GM18520 (cell line): ENCODE data around the gene PTBP3.
"Not testable (repeated sequence)": the region's sequence is repeated elsewhere in the genome, so short reads cannot be mapped to it uniquely, and the experiment has no call there.

Experiments used
- ATAC-seq: cut with Tn5 transposase; IDR thresholded peaks from one replicate; pipeline ENCODE4 v1.9.1; 2021; ENCODE audit not compliant: unreplicated experiment

PTBP3 gene, protein sequence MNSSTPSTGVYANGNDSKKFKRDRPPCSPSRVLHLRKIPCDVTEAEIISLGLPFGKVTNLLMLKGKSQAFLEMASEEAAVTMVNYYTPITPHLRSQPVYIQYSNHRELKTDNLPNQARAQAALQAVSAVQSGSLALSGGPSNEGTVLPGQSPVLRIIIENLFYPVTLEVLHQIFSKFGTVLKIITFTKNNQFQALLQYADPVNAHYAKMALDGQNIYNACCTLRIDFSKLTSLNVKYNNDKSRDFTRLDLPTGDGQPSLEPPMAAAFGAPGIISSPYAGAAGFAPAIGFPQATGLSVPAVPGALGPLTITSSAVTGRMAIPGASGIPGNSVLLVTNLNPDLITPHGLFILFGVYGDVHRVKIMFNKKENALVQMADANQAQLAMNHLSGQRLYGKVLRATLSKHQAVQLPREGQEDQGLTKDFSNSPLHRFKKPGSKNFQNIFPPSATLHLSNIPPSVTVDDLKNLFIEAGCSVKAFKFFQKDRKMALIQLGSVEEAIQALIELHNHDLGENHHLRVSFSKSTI

DNA sequence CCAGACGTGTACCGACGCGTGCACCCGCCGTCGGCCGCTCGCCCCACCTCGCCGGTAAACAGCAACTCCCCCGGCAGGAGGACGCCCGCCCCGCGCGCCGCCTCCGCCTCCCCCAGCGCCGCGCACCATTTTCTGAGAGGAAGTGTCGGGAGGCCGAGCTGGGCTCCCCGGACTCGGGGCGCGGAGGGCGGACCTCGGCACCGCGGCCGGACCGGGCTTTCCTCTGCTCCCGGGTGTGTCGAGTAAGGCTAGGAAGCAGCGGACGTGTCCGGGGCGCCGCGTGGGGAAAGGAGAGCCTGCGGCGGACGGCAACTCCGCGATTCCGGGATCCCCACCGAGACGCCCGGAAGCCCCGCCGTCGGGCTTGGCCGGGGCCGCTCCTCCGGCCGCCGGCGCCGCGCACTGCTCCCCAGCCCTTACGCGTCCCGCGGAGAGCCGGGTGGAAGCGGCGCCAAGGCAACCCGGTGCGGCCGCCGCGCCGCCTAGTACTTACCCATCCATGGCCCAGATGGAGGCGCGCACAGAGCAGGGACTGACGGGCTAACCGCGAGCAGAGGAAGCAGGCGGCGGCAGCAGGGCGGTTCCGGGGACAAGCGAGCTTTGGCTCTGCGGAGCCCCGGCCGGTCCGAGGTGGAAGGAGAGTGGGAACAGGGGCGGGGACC is at the start of gene PTBP3:
TSS of gene PTBP3 (minus strand) at position 643 of the 662 bp plus-strand sequence. CDS start 35,754 bp downstream, outside the sequence.
- ATAC-seq = peak; percentile 38

DNA sequence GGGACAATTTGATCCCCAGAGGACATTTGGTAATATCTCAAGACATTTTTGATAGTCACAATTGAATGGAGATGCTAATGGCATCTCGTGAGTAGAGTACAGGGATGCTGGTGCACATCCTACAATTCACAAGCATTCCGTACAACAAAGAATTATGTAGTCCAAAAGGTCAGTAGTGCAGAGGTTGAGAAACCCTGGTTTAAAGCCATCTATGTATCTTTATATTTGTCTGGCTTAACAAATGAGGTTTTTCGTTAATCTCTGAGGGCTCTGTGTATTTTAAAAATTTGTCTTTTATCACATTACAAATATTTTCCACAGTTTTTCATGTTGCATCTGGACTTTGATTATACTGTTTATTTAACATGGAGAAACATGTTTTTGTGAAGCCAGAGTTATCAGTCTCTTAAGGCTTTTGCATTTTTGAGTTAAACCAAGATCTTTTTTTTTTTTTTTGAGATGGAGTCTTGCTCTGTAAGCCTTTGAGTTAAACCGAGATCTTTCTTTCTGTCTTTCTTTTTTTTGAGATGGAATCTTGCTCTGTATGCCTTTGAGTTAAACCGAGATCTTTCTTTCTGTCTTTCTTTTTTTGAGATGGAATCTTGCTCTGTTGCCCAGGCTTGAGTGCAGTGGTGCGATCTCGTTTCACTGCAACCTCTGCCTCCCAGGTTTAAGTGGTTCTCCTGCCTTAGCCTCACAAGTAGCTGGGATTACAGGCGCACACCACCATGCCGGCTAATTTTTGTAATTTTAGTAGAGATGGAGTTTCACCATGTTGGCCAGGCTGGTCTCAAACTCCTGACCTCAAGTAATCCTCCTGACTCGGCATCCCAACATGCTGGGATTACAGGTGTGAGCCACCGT is 49.3 kb upstream of the PTBP3 start:
- ATAC-seq = no peak

DNA sequence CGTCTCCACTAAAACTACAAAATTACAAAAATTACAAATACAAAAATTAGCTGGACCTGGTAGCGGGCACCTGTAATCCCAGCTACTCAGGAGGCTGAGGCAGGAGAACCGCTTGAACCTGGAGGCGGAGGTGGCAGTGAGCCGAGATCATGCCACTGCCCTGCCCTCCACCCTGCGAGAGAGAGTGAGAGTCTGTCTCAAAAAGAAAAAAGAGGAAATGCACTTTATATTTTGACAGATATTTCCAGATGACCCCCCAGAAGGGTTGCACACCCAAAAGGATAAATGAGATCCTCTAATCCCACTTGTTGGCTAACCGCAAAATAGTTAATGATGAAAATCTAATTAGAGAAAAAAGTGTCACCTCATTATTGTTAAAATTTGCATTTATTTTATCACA is 48.6 kb upstream of the PTBP3 start:
- no peak for ATAC-seq

DNA sequence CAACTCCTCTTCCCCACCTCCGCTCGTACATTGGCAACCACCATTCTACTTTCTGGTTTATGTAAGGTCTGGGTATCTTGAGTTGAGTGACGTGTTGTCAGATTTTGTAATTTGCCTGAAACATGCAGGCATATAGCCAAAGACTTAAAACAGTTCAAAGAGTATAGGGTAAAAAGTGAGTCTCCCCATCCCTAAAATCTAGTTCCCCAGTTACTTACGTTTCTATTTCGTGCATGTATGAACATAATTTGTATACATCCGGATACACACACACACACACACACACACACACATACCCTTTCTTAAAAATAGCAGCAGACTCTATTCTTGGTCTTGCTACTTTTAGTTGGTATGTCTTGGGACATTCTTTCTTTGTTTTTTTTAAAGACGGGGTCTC is 47.4 kb upstream of the PTBP3 start:
- no peak for ATAC-seq

DNA sequence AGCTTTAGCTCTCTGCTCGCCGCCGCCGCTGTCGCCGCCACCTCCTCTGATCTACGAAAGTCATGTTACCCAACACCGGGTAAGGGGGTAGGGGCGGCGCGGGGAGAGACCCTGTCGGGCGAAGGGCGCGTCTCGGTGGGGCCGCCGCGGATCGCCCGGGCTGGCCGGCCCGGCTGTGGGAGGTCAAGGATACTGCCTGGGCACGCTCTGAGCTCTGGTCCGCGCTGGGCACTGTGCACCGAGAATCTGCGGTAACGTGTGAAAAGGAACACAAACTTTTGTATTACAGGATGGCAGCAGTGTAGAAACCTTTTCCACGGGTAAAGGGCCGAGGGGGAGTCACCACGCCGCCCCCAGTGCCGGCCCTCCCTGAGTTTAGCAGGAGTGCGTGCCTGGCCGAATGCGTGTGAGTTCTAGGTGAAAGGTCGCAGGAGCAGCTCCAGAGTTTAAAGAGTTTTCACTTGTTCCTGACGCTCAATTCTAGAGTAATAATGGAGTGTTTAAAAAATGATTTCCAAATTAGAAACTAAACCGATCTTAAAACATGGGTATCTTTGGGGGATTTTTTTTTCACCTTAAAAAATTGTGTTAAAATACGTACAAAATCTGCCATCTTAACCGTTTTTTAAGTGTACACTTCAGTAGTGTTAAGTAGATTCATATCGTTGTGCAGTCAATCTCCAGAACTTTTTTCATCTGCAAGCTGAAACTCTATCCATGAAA is 46.8 kb upstream of the PTBP3 start, which contains the start of gene HSDL2:
TSS of gene HSDL2 (plus strand) at position 7 of the 723 bp plus-strand sequence. CDS start at position 63, 56 bp downstream.
- peak; percentile 2 for ATAC-seq

DNA sequence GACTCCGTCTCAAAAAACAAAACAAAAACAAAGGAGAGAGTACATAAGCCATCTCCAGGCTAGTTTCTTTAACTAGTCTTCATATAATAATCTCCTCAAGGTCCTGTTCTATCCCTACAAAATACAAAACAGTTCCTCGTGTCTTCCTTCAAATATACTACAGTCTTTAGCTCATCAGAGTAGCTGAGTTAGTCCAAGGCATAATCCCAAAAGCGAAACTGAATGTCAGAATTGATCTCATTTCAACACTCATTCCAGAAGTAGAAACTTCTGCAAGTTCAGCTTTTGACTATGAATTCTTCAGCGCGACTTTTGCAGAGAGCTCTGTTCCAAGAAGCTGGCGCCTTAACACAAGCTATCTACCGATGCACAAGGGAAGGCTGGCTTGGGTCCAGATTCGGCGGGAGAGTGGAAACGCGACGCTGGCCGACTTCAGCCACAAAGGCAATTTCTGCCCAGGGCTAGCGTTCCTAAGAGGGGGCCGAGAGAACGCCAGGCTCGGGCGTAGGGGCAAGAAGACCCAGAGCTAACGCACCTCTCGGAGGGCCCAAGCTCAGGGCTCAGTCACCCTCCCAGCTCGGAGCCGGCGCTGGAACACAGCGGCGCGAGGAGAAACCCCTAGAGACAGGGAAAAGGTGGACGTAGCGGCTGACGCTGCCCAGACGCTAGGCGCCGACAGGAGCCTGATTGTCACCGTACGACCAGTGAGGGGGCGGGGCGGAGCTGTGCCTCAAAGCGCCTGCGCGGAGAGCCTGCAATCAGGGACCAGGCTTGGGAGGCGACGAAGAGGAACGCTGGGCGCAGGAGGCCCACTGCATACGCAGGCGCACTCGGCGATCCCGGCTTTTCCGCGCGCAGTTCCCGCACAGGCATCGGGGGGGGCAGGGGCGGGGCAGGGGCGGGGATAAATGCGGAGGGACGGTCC is 46.0 kb upstream of the PTBP3 start:
- peak; percentile 74 for ATAC-seq

DNA sequence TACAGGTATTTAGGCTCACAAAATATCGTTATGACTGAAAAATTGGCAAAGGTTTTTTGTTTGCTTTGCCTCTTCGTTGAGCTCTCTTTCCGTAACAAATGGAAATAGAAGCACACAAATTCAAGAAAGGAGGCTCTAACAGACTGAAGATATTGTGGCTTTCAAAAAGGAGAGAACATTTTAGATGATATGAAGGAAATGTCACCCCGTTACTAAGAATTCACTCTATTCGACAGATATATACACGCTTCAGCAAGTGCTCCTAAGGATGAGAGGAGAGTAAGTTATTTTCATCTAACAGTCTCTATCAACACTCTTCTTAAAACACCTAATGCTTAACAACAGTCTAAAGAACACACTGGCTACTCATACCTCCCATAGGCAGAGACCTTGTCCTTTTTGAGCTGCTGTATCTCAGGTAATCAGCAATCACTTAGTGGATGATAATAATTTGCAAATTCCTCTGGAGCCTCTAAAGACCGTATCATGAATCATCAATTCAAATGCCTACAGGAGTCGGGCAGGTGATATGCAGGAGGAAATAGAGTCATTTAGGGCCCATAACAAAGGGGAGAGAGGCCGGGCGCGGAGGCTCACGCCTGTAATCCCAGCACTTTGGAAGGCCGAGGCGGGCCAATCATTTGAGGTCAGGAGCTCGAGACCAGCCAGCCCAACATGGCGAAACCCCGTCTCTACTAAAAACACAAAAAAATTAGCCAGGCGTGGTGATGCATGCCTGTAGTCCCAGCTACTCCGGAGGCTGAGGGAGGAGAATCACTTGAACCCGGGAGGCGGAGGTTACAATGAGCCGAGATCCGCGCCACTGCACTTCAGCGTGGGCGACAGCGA is 45.1 kb upstream of the PTBP3 start:
- ATAC-seq = no peak

DNA sequence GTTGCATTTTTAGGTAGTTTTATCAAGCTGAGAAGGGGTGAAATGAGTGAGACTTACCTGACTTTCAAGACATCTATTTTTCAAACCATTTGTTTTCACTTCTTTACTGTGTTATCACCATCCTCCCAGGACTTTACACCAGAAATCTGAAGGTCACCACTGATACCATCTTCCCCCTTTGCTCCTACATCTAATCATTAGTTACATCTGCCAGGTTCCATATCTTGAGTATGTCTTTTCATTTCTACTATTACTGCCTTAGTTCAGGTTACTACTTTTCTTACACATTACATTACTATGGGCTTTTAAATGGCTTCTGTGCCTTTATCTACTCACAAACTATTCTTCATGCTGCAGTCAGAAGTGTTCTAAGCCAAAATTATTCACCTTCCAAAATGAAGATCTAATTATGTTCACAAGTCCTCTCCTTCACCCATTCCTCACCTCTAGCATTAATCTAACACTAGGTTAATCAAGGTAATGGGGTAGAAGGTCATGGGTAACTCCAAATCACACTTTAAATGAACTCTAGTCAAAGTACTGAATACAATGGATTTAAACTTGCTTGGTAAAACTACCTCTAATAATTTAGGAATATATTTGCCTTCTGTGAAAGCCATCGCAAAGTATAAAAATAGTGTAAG is 44.4 kb upstream of the PTBP3 start:
- no peak for ATAC-seq

DNA sequence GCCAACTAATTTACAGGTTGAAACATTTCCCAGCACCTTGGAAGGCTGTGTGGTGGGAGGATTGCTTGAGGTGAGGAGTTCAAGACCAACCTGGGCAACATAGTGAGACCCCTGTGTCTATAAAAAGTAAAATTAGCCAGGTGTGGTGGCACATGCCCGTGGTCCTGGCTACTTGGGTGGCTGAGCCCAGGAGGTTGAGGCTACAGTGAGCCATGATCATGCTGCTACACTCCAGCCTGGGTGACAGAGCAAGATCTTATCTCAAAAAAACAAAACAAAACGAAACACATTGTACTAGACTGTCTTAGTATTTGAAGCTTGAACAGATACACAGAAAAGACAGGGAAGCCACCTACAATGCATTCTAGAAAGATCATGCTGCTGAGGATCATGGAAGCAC is 43.7 kb upstream of the PTBP3 start:
- ATAC-seq = no peak

DNA sequence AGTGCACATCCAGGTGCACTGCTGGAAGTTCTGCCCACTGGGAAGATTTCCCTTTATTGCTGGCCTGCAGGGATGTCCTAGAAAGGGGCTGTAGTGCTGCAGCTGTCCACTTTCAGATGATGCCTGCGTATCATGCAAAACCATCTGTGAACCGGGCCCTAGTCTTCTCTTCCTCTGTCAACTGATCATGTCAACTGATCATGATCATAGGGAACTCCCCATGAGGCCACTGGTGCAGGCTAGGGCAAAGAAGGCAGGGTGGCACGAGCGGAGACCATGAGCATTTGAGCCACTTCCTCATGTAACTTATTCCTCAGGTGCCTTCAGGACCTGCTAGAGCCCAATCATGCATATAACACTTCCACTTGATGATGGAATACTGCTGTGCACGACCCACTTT is 41.9 kb upstream of the PTBP3 start:
- no peak for ATAC-seq

DNA sequence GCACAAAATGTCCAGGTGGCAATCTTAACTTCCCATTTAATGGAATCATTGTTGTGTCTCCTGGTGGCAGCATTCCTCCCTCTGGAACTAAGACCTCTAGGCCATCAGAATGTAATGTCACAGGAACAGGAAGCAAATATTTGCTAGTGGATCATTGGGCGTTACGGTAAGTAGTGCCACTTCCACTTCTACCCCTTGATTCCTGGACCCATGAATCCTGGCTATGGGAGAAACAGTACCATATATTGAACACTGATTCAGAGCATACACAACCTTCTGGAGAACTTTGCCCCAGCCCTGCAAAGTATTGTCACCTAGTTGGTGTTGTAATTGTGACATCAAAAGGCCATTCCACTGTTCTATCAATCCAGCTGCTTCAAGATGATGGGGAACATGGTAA is 40.8 kb upstream of the PTBP3 start:
- ATAC-seq = not testable (repeated sequence)

DNA sequence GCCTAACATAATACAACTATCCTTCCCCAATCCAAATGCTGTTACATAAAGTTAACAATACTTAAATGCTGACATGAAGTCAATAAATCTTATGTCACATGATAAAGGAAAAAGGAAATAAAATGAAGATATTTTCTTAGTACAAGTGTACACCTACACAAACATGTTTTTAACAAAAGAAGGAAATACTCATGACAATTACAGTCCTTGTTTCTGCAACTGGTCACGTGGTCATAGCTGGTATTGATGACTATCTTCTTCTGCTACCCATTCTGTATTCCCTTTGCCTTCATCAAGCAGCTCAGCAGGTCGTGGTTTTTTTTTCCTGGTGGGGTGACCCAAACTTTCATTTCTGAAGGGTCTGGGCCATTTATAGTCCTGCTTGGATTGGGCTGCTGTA is 40.2 kb upstream of the PTBP3 start:
- not testable (repeated sequence) for ATAC-seq

DNA sequence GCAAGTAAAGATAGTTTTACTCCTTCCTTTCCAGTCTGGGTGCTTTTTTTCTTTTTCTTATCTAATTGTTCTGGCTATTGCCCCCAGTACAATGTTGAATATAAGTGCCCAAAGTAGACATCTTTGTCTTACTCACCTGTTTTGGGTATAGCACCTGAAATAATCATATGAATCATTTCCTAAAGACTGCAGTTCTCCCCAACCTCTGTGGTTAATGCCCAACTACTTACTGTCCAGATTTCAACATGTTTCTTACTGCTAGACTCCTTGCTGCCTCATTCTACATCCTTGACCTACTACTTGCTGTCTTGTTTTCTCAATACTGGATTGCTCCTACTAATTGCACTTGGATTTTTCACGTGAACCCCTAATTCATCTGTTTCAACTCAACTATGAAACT is 37.6 kb upstream of the PTBP3 start:
- ATAC-seq = no peak

DNA sequence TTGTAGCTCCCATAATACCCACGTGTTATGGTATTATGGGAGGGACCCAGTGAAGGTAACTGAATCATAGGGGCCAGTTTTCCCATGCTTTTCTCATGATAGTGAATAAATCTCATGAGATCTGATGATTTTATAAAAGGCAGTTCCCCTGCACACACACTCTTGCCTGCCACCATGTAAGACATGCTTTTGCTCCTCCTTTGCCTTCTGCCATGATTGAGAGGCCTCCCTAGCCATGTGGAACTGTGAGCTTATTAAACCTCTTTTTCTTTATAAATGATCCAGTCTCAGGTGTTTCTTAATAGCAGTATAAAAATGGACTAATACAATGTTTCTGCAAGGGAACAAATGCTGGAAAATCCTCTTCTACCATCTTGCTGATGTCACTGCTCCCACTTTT is 36.4 kb upstream of the PTBP3 start:
- no peak for ATAC-seq

DNA sequence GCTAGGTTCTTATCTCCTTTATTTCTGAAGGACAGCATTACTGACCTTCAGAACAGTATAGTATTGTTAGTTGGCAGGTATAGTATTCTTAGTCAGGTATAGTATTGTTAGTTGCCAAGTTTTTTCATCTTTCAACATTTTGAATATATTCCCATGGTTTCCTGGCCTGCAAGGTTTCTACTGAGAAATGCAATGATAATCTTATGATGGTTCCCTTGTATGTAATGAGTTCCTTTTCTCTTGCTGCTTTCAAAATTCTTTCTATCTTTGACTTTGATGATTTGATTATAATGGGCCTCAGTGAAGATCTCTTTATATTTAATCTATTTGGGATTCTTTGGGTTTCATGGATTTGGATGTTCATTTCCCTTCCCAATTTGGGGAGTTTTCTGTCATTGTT is 34.0 kb upstream of the PTBP3 start:
- ATAC-seq = no peak

DNA sequence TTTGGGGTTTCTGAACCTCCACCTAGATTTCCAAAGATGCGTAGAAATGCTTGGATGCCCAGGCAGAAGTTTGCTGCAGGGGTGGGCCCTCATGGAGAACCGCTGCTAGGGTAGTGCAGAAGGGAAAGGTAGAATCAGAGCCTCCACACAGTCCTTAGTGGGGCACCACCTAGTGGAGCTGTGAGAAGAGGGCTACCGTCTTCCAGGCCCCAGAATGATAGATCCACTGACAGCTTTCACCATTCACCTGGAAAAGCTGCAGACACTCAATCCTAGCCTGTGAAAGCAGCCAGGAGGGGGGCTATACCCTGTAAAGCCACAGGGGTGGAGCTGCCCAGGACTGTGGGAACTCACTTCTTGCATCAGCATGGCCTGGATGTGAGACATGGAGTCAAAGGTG is 33.2 kb upstream of the PTBP3 start:
- no peak for ATAC-seq

DNA sequence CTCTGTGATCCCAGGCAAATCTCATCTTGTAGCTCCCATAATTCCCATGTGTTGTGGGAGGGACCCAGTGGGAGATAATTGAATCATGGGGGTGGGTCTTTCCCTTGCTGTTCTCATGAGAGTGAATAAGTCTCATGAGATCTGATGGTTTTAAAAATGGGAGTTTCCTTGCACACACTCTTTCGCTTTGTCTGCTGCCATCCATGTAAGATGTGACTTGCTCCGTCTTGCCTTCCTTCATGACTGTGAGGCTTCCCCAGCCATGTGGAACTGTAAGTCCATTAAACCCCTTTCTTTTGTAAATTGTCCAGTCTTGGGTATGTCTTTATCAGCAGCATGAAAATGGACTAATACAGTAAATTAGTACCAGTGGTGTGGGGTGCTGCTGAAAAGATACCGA is 31.8 kb upstream of the PTBP3 start:
- ATAC-seq = not testable (repeated sequence)

DNA sequence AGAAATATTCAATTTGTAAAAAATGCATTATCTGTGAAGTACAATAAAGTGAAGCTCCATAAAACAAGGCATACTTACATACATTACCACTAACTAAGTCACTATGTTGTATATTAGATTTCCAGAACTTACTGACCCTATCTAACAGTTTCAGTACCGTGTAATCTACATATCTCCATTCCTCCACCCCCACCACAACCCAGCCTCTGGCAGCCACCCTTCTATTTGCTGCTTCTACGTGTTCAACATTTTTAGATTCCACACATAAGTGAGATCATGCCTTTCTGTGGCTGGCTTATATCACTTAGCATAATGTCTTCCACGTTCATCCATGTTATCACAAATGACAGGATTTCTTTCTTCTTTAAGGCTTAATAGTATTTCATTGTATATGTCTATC is 31.3 kb upstream of the PTBP3 start:
- no peak for ATAC-seq
